ENCODE results near the gene ZFR. TPM values are rescaled to one million over a fixed set of nuclear protein-coding genes. Genes with fewer than 3 reads are reported as not detected.
"Not testable (repeated sequence)": the region's sequence is repeated elsewhere in the genome, so short reads cannot be mapped to it uniquely, and the experiment has no call there.

The ZFR gene
- total RNA-seq, 1 donor from 2014 or later, result 46.9 TPM

GRCh38 chr5:32314658-32315057 is 129.9 kb downstream of the ZFR start:
- intact Hi-C loops (cut with DNase I), result loop anchor here (5.0 kb wide), 1 partner anchor 82 kb away; no protein-coding TSS in a partner anchor
- DNase-seq, result no peak
- no peak for ATAC-seq (ENCODE audit: poor library complexity)

- DNase-seq; ATAC-seq (ENCODE audit: poor library complexity): not testable (repeated sequence)
- intact Hi-C loops (cut with DNase I), result loop anchor here (5.0 kb wide), 1 partner anchor 82 kb away; no protein-coding TSS in a partner anchor
These were observed 130.4 kb downstream of the ZFR start for GRCh38 chr5:32314152-32314488.

- intact Hi-C loops (cut with DNase I), result loop anchor here (5.0 kb wide), 1 partner anchor 80 kb away; no protein-coding TSS in a partner anchor
- peak; percentile 98 for ATAC-seq (ENCODE audit: poor library complexity)
These were observed 131.8 kb downstream of the ZFR start, which contains the start of gene MTMR12 for GRCh38 chr5:32312595-32313332. MTMR12 (minus strand) TSS chr5:32312939; CDS start chr5:32312838, 101 bp downstream.

GRCh38 chr5:32312197-32312594 is 132.3 kb downstream of the ZFR start:
- intact Hi-C loops (cut with DNase I), result loop anchor here (5.0 kb wide), 1 partner anchor 80 kb away; no protein-coding TSS in a partner anchor
- peak; percentile 31 for ATAC-seq (ENCODE audit: poor library complexity)
- peak; percentile 84 for DNase-seq

More at GRCh38 chr5:32312595-32313332, 131.8 kb downstream of the ZFR start, which contains the start of gene MTMR12:
- peak; percentile 100 for DNase-seq

- ATAC-seq (ENCODE audit: poor library complexity), result no peak
- DNase-seq, result no peak
- intact Hi-C loops (cut with DNase I), result loop anchor here (5.0 kb wide), 1 partner anchor 79 kb away; no protein-coding TSS in a partner anchor
These were observed 132.9 kb downstream of the ZFR start for GRCh38 chr5:32311404-32312196.

GRCh38 chr5:32309761-32310160 is 134.8 kb downstream of the ZFR start:
- ATAC-seq (ENCODE audit: poor library complexity), result no peak
- intact Hi-C loops (cut with DNase I), result loop anchor here (5.0 kb wide), 1 partner anchor 77 kb away; no protein-coding TSS in a partner anchor
- no peak for DNase-seq

GRCh38 chr5:32308946-32309345 is 135.6 kb downstream of the ZFR start:
- DNase-seq, result no peak
- intact Hi-C loops (cut with DNase I), result no loop called here
- ATAC-seq (ENCODE audit: poor library complexity), result no peak

GRCh38 chr5:32307769-32308194 is 136.8 kb downstream of the ZFR start:
- intact Hi-C loops (cut with DNase I), result no loop called here
- no peak for DNase-seq
- no peak for ATAC-seq (ENCODE audit: poor library complexity)

- DNase-seq, result no peak
- no peak for ATAC-seq (ENCODE audit: poor library complexity)
These were observed 139.9 kb downstream of the ZFR start for GRCh38 chr5:32304622-32305021.

More at GRCh38 chr5:32304622-32305021, 139.9 kb downstream of the ZFR start:
- intact Hi-C loops (cut with DNase I), result no loop called here

Small RNA genes within 50 kb of the gene (microRNA-seq; reads per million reads assigned to microRNA genes)
- 2.9 reads per million for gene MIR579

Other genes with a start within 250 kb of the ZFR start
- gene MTMR12, start 131.8 kb downstream of the ZFR start, total RNA-seq, result 14.6 TPM
- 175 TPM for gene SUB1, start 140.8 kb upstream of the ZFR start, total RNA-seq